Stimulated activated CD8-positive, alpha-beta memory T cell treated with anti-CD3 and anti-CD28 coated beads, Interleukin-4, amount 100 ng/mL, for 4 hours (primary cell): ENCODE data around the gene SELENBP1.

Experiments used
- DNase-seq, 2 donors: peaks; one replicate each; pipeline ENCODE4 v3.0.0-alpha.2; 2020; ENCODE audit warnings: low read depth in 2 of 2, low spot score in 1 of 2

The SELENBP1 gene

GRCh38 chr1:151346082-151346768, 26.3 kb downstream of the SELENBP1 start:
- no peak for DNase-seq

GRCh38 chr1:151344291-151344690, 28.2 kb downstream of the SELENBP1 start:
- no peak for DNase-seq

GRCh38 chr1:151343587-151343986, 28.9 kb downstream of the SELENBP1 start:
- DNase-seq = no peak

- DNase-seq = no peak
These were observed 29.9 kb downstream of the SELENBP1 start for GRCh38 chr1:151342569-151342968.

DNA sequence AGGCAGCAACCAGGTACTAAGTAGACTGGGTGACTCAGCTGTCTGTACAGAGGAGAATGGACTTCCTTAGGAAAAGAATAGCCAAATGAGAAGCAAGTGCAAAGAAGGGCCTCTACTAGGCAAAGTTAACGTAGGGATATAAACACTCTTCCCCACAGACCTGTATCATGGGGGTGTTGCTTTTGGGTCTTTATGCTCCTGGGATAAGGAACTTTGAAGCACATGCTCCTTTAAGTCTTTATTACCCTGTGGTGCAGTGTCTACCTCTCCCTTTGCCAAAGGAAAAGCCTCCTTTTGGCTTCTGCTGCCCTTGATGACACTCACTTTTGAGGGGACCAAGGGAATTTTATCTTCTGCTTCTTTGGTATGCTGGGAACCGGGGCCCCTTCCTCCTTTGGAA, 30.5 kb downstream of the SELENBP1 start:
- no peak for DNase-seq

DNA sequence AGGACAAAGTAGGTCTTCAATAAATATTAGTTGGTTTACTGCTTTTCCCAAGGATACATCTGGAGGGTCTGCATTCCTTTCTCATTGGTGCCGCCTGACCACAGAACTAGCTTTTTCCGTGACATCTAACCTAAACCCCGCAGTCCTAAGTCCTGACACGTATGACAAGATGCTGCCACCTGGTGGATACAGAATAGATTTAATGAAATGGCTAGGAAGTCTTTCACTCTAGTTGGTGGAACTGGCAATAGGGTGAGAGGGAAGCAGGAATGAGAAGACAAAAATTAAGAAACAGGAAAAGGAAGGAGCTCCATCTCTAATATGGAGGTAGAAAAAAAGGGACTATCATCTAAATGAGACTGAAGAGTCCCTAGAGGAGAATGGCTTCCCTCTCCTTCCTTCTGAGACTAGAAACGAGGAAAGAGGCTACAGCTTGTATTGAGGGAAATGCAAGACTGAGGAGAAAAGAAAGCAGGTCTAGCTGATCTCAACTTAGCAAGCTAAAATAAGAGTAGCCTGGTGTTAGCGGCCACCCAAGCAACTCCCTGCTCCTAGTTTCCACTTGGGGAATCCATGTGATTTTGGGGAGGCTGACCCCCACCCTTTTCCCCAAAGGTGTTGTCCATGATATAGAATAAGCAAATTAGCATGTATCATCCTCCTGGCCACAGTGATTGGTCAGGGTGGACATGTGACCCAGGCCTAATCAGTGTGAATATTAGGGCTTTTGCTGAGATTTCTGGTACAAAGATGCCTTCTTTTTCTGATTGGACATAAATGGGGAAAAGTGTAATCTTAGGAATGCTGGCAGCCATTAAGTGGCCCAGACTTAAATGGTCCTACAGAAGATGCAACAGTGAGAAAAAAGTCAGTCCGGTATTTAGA, 31.4 kb downstream of the SELENBP1 start:
- peak in 1 of 2 donors; percentile 18 for DNase-seq

DNA sequence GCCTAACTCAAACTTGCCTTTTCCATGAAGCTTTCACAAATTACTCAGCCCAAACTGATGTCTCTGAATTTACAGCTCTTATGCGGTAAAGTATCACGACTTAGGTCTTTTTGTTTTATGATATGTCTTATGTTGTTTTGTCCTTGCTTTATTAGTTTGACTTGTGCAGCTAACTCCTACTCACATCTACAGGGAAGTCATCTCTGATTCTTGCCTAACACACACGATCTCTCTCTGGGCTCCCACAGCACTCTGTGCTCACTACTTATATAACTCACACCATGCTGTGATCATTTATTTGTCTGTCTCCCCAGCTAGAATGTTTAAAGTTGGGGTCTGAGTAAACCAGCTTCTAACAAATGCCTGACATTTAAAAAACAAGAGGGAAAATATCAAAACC, 35.9 kb downstream of the SELENBP1 start:
- DNase-seq = no peak

- DNase-seq = no peak
These were observed 37.7 kb downstream of the SELENBP1 start for GRCh38 chr1:151334822-151335221.

DNA sequence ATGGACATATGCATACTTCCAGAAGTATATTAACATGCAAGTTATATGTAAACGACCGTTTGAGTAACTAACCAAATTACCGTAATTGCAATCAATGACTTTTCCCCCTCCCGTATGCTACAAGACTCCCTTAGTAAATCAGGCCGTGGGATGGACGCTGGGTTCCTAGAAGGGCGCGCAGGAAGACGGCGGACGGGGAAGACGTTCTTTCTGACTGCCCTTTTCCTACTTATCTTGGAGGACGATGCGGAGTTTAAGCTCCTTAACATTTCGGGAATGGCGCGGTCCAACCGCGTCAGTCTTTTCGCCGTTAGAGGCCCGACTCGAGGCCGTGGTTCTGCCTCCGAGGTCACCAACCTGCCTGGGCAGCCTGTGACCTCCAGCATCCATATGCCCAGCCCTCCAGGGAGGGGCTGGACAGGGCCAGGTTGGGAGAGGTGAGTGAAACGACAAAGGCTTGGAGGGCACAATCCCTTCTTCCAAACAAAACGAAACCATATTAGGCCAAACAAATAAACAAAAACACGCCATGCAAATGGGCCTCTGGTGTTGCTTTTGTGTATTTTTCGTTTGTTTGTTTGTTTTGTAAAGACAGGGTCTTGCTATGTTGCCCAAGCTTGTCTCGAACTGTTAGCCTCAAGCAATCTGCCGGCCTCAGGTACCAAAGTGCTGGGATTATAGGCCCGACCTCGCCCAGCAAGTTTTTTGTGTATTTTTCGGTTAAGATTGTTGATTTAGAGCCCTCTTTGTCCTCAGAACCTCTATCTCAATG, 44.4 kb downstream of the SELENBP1 start:
- no peak for DNase-seq

- DNase-seq = peak; percentile 66 to 74
These were observed 45.1 kb downstream of the SELENBP1 start, which contains the start of gene PI4KB for GRCh38 chr1:151327223-151327902. PI4KB (minus strand) TSS chr1:151327416; CDS start chr1:151316481, 10,935 bp downstream.

DNA sequence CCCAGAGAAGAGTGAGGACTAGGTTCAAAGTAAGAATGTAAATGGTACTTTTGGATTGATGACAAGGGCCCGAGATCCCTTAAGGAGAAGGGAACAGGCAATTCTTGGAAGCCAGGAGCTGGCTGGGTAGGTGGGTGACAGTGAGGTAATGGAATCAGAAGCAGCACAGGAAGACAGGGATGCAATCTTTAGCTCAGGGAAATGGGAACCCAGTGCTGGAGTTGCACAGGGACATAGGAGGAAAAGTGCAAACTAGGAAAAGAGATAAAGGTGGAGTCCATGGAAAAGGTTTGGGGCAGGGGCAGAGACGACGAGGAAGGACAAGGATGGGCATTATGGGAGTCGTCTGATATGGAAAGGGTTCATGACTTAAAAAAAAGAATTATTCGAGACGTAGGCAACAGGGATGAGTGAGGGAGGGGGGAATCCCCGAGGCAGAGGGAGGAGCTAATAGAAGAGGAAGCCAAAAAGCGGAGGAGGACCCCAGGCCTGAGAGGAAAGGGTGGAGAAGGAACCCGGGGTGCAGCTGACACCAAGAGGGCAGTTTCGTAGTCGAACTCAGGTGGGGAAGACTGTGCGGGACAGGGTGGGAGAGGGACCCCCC, 45.8 kb downstream of the SELENBP1 start:
- peak; percentile 17 to 53 for DNase-seq

- DNase-seq = no peak
These were observed 46.7 kb downstream of the SELENBP1 start for GRCh38 chr1:151325646-151326429.

- no peak for DNase-seq
These were observed 47.3 kb downstream of the SELENBP1 start for GRCh38 chr1:151325231-151325630.

DNA sequence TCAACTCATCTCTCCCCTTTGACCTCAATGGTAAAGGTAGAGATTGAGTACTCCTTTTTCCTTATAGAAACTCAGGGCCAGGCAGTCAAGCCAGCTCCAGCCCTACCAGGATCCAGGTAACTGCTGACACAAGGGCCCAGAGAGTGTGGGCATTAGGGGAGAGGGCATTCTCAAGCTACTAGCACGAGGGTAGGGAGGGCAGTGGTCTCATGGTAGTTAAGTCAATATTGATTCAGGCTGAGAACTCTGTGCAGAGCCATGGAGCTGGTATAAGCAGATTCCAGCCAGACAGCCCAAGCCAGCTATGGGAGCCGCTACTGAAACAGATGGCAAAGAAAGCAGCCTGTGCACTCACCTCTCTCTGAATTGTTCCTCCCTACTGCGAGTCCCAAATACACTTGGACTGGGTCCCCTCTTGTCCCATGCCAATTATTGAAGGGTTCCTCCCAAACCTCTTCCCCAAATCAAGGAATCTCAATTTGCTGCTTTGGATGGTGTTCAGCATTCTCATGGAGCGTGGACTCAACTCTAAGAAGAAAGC, 48.0 kb downstream of the SELENBP1 start:
- no peak for DNase-seq

DNA sequence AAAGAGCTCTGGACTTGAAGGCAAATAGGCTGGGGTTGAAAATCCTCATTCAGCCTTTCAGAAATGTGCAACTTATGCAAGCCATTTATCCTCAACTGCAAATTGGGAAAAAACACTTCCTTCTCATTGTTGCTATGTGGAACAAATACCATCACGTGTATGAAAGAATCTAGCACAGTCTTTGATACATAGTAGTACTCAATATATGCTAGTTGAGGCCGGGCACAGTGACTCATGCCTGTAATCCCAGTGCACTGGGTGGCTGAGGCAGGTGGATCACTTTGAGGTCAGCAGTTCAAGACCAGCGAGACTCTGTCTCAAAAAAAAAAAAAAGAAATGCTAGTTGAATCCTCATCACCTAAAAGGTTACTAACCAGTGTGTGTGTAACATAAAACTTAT, 53.5 kb downstream of the SELENBP1 start:
- DNase-seq = no peak

DNA sequence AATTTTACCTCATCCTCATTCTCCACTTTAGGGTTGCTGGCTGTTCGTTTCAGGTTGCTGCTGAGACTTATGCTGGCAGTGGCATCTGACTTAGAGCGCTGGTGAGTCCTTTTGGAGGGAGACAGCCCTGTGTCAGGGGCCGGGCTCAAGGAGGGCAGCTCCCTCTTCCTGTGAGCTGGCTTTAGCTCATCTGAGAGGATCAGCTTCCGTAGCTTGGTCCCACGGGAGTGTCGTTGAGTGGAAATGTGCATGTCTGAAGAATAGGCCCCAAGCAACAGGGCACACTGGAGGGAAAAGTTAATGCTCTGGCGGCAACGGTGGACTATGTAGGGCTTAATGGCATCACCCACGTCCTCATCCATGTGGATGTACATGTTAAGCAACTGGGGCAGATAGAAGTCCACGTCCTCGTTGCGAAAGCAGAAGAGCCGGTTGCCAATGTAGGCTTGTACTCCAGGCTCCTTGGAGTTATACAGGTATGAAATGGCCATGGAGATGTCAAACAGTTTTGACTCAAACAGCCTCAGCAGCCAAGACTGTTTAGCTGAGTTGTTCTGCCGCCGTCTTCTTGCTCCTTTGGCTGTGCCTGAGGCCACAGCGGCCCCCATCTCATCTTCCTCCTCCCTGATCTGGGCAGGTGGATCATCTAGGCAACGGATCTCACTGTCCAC, 56.8 kb downstream of the SELENBP1 start:
- no peak for DNase-seq
